Right renal cortex interstitium (tissue), 3 donors: Measurements from ENCODE around the gene DLG5. TPM values are rescaled to one million over a fixed set of nuclear protein-coding genes. Genes with fewer than 3 reads are reported as not detected.

Experiments
- DNase-seq, 3 donors: peaks; one replicate each; pipeline ENCODE4 v3.0.0-alpha.2; 2013; ENCODE audit warnings: low read depth in 3 of 3, low spot score in 2 of 3
- polyA plus RNA-seq, 3 donors: library from polyadenylated mRNA; unstranded; fragments of 120-200 nt; gene quantifications; one replicate each; pipeline ENCODE4 v1.2.1, GENCODE V29; 2013; ENCODE audit not compliant: insufficient read length in 3 of 3

The DLG5 gene
- polyA plus RNA-seq, 3 donors: 35.7 to 39.1 (median 37.7) TPM

DNA sequence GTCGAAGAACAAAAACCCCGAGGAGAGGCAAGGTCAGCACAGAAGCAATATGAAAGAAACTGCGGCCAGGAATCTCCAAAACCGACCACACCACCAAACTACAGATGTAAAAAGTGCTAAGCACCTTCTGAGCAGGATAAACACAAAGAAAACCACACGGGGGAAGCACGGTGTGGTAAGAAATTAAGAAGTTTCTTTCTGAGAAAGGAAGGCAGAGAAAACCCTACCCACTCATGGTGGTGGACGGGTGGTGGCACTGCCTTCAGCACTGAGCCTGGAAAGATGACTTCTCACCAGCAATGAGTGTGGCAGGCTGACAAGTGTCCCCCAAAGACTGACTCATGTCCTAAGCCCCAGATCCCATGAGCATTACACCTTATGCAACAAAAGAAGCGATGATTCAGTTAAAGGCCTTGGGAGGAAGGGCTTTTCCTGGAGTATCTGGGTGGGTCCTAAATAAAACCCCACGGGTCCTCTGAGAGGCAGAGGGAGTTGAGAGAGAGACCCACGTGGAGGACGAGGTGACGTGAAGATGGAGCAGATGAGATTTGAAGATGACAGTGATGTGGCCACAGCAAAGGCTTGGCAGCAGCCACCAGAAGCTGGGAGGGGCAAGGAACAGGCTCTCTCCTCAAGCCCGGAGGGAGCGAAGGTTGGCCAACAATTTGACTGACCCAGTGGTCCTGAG is 124.9 kb downstream of the DLG5 start:
- DNase-seq: no peak

DNA sequence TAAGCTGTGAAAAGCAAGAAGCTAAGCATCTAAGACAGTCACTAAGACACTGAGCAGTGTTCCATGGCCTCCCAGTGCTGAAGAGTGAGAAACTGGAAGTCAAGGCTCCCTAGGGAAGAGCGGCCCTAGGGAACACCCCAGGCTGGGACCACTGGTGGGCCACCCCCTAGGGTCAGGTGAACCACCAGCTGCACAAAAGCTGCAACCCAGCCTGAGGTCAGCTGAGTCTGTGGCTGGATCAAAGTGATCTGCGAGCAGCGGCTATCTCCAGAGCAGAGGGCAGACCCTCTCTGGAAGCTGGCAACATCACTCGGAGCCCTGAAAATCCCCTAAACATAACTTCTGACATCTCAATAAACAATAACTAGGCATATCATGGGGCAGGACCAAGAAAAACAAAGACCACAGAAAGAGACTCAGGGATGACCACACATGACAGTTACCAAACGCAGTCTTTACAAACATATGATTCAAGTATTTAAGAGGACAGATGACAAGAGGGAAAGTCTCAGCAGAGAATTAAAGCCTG is 125.8 kb downstream of the DLG5 start:
- DNase-seq: no peak

DNA sequence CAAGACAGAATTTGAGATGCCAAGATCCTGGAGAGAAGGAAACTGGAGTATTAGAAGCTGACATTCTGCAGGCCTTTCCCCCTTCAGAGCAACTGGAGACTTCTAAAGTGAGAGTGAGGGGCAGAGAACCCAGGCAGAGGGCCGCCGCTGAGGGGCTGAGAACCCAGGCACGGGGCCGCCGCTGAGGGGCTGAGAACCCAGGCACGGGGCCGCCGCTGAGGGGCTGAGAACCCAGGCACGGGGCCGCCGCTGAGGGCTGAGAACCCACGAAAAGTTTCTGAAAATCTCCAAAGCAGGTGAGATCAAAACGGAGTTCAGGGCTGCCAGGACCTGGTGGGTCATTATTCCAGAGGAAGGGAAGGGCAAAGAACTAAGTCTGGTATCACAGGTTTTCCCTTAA is 126.2 kb downstream of the DLG5 start:
- no peak for DNase-seq

GRCh38 chr10:77799352-77799751 is 127.2 kb downstream of the DLG5 start:
- DNase-seq: no peak

GRCh38 chr10:77798940-77799339 is 127.6 kb downstream of the DLG5 start:
- no peak for DNase-seq

- DNase-seq: no peak
Observed at GRCh38 chr10:77796311-77796915, 130.1 kb downstream of the DLG5 start.

GRCh38 chr10:77795426-77796055 is 131.0 kb downstream of the DLG5 start:
- no peak for DNase-seq

- DNase-seq: no peak
Observed at GRCh38 chr10:77794256-77795142, 132.1 kb downstream of the DLG5 start.

GRCh38 chr10:77793831-77794230 is 132.7 kb downstream of the DLG5 start:
- DNase-seq: no peak

DNA sequence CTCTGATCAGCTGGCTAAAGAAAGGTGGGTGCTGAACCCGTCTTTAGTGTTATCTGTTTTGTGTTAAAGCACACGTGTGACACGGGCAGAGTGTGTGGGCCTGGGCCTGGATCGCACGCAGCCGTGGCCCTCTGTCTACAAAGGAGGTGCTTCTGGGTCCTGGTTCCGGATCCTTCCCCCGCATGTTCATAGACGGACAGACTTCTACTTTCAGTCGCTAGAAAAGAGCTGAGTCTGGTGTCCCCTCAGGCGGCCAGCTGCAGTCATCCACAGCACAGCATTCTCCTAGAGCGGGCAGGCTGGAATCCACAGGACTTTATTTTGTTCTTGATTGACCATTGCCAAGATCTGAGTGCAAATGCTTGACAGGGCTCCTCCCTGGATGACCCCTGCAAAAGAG is 134.4 kb downstream of the DLG5 start:
- DNase-seq: no peak

- DNase-seq: no peak
Observed at GRCh38 chr10:77791506-77791905, 135.0 kb downstream of the DLG5 start.

GRCh38 chr10:77789861-77790260 is 136.7 kb downstream of the DLG5 start:
- DNase-seq: no peak

DNA sequence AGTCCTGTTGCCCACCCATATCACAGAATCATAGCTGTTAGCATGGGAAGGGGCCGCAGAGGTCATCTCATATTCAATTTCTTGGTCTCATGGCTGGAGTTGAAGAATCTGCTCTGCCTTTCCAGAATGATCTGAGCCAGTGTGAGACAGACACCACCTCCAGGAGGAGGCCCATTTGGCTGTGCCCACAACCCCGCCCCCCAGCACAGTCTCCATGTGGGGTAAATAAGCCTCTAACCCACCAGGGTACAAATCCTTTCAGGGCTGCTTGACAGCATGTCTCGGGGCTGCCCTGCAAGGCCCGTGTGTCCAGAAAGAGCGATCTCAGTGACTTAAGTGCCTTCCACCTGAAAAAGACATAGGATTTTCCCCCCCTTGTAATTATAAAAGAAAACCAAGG is 137.5 kb downstream of the DLG5 start:
- no peak for DNase-seq

- DNase-seq: no peak
Observed at GRCh38 chr10:77788496-77789010, 138.0 kb downstream of the DLG5 start.

DNA sequence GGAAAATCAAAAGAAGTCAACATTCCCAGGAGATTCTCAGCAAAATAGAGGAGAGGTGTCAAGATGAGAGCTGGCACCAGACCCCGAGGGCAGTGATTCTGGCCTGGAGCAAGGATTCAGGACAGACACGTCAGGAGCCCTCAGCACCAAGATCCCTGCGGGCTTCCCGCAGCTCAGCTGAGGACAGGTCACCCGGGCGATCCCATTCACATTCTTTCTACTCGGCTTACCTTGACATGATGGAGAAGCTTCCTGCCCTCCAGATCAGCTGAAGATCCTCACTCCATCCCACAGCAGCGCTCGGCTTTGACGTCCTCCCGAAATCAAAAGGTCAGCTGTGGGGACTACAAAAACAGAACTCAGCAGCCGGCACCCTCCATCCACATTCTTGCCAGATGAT is 139.1 kb downstream of the DLG5 start:
- DNase-seq: no peak

GRCh38 chr10:77784856-77785255 is 141.7 kb downstream of the DLG5 start:
- no peak for DNase-seq

GRCh38 chr10:77782328-77783061 is 144.1 kb downstream of the DLG5 start:
- no peak for DNase-seq

- DNase-seq: no peak
Observed at GRCh38 chr10:77781451-77782327, 144.9 kb downstream of the DLG5 start.

DNA sequence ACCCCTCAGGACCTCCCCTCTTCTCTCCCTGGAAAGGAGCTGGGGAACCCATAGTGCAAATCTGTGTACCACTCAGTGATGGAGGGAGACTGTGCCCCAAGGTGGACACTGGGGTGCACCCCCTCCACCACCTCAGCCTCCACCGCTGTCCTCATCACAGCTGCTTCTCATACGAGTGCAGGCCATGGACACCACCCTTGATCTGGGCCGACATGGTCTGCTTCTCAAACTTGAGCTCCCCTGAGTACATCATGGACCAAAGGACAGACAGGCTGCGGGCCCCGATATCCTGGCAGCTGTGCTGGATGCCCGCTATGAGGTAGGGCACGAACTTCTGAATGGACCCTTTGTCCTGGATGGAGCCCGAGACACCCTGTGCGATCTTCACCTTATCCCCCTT is 146.4 kb downstream of the DLG5 start:
- no peak for DNase-seq
